ENCODE measurements around the gene PROM1. TPM values are rescaled to one million over a fixed set of nuclear protein-coding genes. Genes with fewer than 3 reads are reported as not detected.

Gene PROM1
- polyA plus RNA-seq, 3 donors from 2014 or later = 0.11 to 0.16 TPM; not detected in 1

DNA sequence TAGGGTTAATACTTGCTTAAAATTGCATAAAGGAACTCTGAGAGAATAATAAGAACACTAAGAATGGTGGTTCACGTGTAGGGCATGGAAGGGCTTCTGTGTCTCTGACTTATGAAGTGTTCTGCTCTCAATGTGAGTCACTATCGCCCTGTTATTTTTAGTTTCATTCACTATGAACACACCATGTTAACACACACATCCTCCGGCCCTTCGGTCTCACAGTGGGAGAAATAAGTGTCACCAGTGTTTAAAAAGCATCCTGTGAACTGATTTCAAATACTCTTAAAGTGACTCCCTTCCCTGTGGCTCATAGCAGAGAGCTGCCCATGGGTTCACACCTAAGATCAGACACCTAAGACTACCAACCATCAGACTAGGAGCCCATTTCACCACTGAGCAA, 87.0 kb downstream of the PROM1 start:
- Mint-ChIP-seq H3K27ac (peak overlapping the region; percentile 31 to 81 (median 64)), H3K27me3 (ENCODE audit: low read depth in 3 of 3) (peaks cover 0 to 9% (median 3%) of the 10 kb centered on the region in 3 donors), H3K36me3 (no peaks in the 10 kb centered on the region)

DNA sequence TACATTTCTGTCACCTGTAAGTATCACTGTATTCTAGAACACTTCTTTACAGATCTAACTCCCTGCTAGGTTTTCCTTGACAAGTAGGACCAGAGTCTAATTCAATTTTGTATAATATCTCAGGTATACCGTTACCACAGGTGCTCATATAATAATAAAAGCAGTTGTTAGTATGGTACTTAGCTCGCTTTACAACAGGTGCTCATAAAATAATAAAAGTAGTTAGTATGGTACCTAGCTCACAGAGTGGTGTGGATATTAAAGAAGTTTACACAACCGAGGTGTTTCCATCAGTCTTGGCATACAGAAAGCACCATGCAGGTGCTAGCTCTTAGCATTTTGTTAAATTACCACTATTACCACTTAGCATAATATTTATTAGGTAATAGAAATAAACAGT, 88.0 kb downstream of the PROM1 start:
- Mint-ChIP-seq H3K4me1 (peaks cover 11 to 27% of the 10 kb centered on the region in 2 donors), H3K27ac (no peak overlapping the region), H3K4me3 (no peak overlapping the region), H3K9me3 (no peaks in the 10 kb centered on the region), H3K36me3 (no peaks in the 10 kb centered on the region), H3K27me3 (ENCODE audit: low read depth in 3 of 3) (peaks cover 3 to 9% (median 4%) of the 10 kb centered on the region in 3 donors)
- DNase-seq = no peak

More for the DNA sequence above, 87.0 kb downstream of the PROM1 start:
- peak overlapping the region in 2 of 5 donors; percentile 21 to 28 for H3K4me3 Mint-ChIP-seq
- peak; percentile 39 to 53 (median 51) for DNase-seq
- H3K9me3 Mint-ChIP-seq = no peaks in the 10 kb centered on the region
- H3K4me1 Mint-ChIP-seq = peaks cover 9 to 18% of the 10 kb centered on the region in 2 donors

DNA sequence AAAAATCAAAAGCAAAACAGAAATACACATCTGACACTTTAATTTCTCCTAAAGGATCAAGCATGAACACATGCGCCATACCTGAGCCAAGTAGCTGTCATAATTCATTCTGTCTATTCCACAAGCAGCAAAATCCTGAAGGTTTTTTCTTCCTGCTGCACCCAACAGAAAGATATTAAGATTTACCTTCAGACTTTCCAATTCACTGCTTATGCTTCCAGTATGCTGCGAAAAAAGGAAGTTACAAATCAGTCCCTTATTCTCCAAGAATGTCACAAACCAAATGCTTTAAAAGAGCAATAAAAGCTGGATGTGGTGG, 91.7 kb downstream of the PROM1 start:
- Mint-ChIP-seq H3K27me3 (ENCODE audit: low read depth in 3 of 3) (peaks cover 2 to 9% (median 8%) of the 10 kb centered on the region in 3 donors), H3K9me3 (no peaks in the 10 kb centered on the region), H3K36me3 (no peaks in the 10 kb centered on the region), H3K4me1 (peaks cover 34 to 53% of the 10 kb centered on the region in 2 donors), H3K4me3 (peak overlapping the region in 1 of 5 donors; percentile 11), H3K27ac (no peak overlapping the region)
- no peak for DNase-seq

DNA sequence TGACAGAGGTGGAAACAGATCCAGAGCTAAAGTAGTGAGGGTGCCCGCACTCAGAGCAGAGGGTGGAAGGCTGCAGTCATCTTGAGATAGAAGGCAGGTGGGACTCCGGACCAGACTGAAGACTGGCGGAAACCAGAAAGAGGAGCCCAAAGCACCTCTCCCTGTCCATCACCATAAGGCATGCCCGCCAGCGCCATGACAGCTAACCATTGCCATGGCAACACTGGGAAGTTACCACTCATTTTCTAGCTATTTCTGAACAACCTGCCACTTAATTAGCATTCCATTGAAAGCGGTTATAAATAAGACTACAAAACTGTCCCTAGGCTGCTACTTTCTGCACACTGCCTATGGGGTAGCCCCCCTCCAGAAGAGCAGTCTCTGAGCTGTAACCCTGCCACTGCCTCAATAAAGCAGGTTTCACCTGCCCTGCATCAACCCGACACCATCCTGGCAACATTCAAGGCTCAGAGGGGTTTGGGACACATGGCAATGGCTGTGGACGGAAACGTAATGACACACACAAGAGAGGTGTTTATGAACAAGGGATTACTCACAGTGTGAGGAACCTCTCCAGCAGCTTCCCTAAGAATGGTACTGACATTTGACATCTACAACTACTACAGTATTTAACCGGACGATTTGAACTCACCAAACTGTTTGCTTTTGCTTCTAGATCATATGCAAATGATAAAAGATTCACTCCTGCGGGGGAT, 93.1 kb downstream of the PROM1 start:
- peaks cover 28 to 45% of the 10 kb centered on the region in 2 donors for H3K4me1 Mint-ChIP-seq
- H3K4me3 Mint-ChIP-seq = no peak overlapping the region
- no peak for DNase-seq
- no peak overlapping the region for H3K27ac Mint-ChIP-seq
- peaks cover 2 to 9% (median 8%) of the 10 kb centered on the region in 3 donors for H3K27me3 Mint-ChIP-seq (ENCODE audit: low read depth in 3 of 3)
- H3K9me3 Mint-ChIP-seq = no peaks in the 10 kb centered on the region
- H3K36me3 Mint-ChIP-seq = no peaks in the 10 kb centered on the region

DNA sequence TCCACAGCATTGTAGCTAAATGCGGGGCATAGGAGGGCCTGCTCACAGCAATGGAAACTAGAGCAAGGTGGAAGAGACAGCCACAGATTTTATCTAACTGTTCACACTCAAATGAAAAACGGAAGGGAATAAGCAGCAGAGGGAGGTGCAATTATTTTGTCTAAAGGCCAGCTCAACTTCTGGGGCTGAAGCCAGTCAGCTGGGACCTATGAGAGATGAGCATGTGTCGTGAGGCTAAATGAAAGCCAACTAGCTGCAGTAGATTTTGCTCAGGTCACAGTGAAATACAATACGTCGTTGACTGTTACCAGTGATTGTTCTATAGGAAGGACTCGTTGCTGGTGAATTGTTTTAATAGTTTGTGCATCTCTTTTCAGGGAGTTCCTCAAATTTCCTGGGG, 94.4 kb downstream of the PROM1 start:
- peak overlapping the region in 2 of 5 donors; percentile 2 to 35 for H3K4me3 Mint-ChIP-seq
- peaks cover 2 to 8% (median 8%) of the 10 kb centered on the region in 3 donors for H3K27me3 Mint-ChIP-seq (ENCODE audit: low read depth in 3 of 3)
- H3K9me3 Mint-ChIP-seq = no peaks in the 10 kb centered on the region
- DNase-seq = no peak
- H3K4me1 Mint-ChIP-seq = peaks cover 28 to 40% of the 10 kb centered on the region in 2 donors
- no peaks in the 10 kb centered on the region for H3K36me3 Mint-ChIP-seq
- H3K27ac Mint-ChIP-seq = peak overlapping the region in 1 of 6 donors; percentile 43

DNA sequence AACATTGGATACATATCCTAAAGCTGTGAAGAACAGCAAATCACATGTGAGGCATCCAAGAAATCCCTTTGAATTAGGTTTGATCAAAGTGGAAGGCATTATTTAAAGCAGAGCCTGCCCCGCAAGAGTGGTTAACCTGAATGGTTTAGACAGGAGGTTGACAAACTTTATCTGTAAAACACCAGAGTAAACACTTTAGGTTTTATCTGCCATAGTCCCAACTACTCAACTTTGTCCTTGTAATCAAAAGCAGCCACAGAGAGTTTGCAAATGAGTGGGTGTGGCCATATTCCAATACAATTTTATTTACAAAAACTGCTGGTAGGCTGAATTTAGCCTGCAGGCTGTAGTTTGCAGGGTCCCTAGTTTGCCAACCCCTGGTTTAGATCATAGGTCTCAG, 95.6 kb downstream of the PROM1 start:
- Mint-ChIP-seq H3K27me3 (ENCODE audit: low read depth in 3 of 3) (peaks cover 2 to 10% (median 8%) of the 10 kb centered on the region in 3 donors), H3K4me3 (no peak overlapping the region), H3K4me1 (peaks cover 28 to 40% of the 10 kb centered on the region in 2 donors), H3K36me3 (no peaks in the 10 kb centered on the region), H3K27ac (no peak overlapping the region), H3K9me3 (no peaks in the 10 kb centered on the region)
- DNase-seq = no peak

DNA sequence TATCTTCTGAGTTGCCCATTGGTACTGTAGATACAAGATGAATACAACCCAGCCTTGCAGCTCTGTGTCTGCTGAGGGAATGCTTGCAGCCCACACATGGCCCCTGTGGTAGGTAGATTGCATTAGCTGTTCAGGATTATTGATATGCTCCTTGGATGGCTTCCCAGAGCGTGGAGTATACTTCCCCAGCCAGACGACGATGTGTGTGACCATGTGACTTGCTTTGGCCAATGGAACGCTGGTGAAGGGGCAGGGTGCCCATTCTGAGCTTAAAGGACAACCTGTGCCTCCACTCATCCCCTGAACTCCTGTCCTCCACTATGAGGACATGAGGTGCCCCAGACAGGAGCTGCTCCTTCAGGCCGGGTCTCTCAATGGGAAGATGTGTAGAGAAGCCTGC, 96.9 kb downstream of the PROM1 start:
- no peak for DNase-seq
- Mint-ChIP-seq H3K4me1 (peaks cover 27 to 36% of the 10 kb centered on the region in 2 donors), H3K9me3 (no peaks in the 10 kb centered on the region), H3K27ac (no peak overlapping the region), H3K27me3 (ENCODE audit: low read depth in 3 of 3) (peaks cover 2 to 10% (median 7%) of the 10 kb centered on the region in 3 donors), H3K36me3 (no peaks in the 10 kb centered on the region), H3K4me3 (no peak overlapping the region)

DNA sequence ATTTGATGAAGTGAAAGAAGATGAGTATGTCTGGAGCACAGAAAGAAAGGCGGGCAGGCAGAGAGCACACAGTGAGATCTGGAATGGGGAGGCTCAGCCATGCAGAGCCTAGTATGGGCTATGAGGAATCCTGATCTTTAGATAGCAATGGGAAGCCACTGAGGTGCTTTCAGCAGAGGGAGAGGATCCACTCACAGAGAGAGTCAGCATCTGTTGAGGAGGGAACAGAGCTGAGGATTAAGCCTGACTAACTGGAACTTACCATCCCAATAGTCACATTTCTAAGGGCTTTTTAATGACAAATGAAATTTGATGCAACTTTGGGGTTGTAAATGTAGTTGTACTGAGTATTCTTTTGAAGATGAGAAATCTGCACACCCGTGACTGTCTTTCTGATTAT, 100.2 kb downstream of the PROM1 start:
- H3K4me3 Mint-ChIP-seq = no peak overlapping the region
- peak overlapping the region in 2 of 6 donors; percentile 3 to 8 for H3K27ac Mint-ChIP-seq
- no peaks in the 10 kb centered on the region for H3K36me3 Mint-ChIP-seq
- H3K4me1 Mint-ChIP-seq = peaks cover 10 to 11% of the 10 kb centered on the region in 2 donors
- H3K27me3 Mint-ChIP-seq (ENCODE audit: low read depth in 3 of 3) = peaks cover 0 to 7% (median 4%) of the 10 kb centered on the region in 3 donors
- no peaks in the 10 kb centered on the region for H3K9me3 Mint-ChIP-seq
- DNase-seq = no peak

DNA sequence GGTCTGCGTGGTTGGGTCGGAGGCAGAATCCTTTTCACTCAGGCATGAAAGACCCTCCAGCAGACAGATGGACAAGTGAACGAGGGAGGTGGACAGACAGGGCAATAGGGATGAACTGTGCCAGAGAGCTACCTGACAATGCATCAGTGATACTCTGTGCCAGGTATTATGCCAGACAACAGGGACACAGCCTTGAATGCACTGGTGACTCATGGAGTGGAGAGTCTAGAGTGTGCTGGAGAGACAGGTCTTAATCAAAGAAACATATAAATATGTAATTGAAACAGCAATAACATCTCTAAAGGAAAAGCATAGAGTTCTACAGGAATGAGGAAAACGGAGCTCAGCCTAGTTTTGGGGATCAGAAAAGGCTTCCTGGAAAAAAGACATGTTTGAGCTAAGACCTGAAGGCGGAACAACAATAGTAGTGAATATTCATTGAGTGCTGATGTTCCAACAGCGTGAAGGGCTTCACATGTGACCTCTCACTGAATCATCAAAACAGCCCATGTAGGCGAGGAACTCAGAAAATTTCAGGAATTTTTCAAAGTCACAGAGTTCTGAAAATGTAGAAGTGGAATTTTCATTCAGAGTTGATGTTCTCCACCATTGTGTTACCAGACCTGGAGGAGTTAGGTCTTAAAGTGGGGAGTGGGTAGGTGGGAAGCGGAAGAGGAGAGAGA, 100.8 kb downstream of the PROM1 start:
- H3K27me3 Mint-ChIP-seq (ENCODE audit: low read depth in 3 of 3) = peaks cover 0 to 5% (median 1%) of the 10 kb centered on the region in 3 donors
- DNase-seq = no peak
- H3K4me3 Mint-ChIP-seq = no peak overlapping the region
- H3K9me3 Mint-ChIP-seq = no peaks in the 10 kb centered on the region
- no peaks in the 10 kb centered on the region for H3K36me3 Mint-ChIP-seq
- peaks cover 4 to 5% of the 10 kb centered on the region in 2 donors for H3K4me1 Mint-ChIP-seq
- H3K27ac Mint-ChIP-seq = no peak overlapping the region

DNA sequence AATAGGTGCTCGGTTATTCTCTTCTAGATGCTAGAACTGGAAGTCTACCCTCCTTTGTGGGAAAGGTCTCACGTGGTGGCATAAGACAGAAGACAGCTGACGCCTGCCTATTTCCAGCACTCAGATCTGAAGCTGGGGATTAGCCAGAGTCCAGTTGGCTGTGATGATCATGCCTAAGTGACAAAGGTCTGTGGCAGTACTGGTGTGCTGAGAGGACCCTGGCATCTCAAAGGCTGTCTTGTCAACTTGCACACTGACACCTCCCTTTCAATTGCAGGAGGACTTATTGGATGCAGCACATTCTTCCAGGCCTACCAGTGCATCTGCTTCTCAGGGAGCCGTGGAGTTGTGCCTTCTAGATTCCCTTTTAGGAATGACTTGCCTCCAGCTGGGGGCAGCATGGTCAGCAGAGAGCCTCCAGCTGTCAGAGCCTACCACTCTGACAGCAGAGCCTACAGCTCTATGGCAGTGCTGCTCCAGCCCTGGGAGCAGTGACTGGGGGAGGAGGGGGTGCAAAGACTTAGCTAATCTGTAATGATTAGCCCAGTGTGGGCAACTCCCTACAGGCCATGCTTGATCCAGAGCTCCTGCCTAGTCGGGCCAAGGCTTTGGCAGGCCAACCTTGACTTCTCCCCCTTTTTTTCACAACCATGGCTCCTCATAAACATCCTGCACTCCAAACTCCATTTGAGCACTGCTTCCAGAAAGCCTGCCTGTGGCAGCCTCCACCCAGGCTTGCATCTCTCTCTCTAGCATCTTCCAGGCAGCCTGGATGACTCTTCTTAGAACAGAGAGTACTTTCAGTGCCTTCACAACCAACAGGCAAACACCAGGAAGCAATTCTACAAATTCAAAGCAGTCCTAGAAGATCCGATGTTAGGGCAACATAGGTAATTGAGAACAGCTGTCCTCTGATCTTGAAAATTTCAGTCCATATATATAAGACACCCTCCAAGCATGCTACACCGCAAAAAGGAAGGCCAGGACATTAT, 107.1 kb downstream of the PROM1 start:
- DNase-seq = no peak
- Mint-ChIP-seq H3K36me3 (peaks cover 0 to 5% (median 0%) of the 10 kb centered on the region in 3 donors), H3K27me3 (ENCODE audit: low read depth in 3 of 3) (peaks cover 3 to 6% (median 5%) of the 10 kb centered on the region in 3 donors), H3K4me3 (no peak overlapping the region), H3K9me3 (no peaks in the 10 kb centered on the region), H3K27ac (no peak overlapping the region), H3K4me1 (peaks cover 3 to 9% of the 10 kb centered on the region in 2 donors)

DNA sequence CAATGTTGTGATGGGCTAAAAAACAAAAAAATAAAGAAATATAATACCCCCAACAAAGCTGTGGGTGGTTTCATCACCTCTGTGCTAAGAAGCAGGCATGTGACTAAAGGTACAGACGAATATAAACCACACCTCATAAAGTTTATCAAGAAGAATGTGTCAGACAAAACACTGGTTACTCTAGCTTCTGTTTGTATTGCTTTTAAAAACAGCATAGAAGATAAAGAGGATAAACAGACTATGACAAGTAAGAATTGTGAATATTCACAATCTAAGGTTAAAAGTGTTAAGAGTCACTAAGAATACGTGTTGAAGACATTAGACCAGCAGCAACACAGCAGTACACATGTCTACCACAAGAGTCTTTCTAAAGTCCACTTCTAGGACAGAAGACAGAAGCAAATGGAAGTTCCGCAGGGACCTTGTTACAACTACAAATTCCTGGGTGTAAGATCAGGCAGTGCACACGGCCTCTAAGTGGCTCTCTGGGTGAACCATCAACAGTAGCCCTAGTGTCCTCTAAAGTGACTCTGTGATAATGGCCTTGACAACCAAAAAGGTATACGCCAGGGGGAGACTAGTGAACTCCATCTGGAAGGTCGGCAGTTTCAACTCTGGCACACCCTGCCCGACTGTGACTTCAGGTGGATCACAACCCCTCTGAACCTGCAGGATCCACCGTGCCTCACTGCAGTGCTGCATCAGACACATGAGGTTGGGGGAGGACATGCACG, 112.6 kb downstream of the PROM1 start:
- DNase-seq = peak; percentile 61 to 66 (median 63)
- peak overlapping the region in 5 of 6 donors; percentile 77 to 94 (median 87) for H3K27ac Mint-ChIP-seq

DNA sequence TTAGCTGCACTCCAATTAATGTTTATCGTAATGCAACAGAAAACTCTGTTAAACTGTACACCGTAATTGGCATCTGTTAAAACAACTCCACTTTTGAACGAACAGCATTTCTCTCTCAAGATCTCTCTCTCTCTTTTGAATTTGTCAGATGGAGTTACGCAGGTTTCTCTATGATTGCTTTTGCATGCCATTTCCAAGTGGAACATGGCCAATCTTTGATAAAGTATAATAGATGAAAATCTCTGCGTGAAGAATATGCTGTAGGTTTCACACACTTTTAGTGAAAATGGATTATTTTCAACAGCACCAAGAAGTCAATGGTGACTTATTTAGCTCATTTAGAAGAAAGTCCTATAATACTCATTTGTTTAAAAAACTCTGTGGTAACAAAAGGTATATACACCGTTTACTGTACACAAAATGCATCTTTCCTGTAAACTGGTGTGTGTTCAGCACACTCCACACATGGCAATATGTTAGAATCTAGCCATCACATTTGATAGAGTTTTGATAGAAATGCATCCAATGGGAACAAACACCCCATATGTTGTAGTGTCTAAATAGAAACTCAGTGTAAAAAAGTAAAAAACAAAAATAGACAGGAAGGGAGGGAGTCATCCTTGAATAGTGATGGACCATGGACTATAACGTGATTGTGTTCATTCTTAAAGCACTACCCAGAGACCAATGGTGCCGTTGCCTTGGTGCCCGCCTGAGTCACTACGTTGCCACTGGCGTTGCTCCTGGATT, 115.1 kb downstream of the PROM1 start:
- Mint-ChIP-seq H3K36me3 (peaks cover 0 to 18% (median 4%) of the 10 kb centered on the region in 3 donors), H3K4me1 (peaks cover 29 to 41% of the 10 kb centered on the region in 2 donors), H3K9me3 (no peaks in the 10 kb centered on the region), H3K27ac (peak overlapping the region in 4 of 6 donors; percentile 28 to 67 (median 43)), H3K27me3 (ENCODE audit: low read depth in 3 of 3) (peaks cover 0 to 8% (median 4%) of the 10 kb centered on the region in 3 donors), H3K4me3 (no peak overlapping the region)
- DNase-seq = no peak

More for the DNA sequence above, 112.6 kb downstream of the PROM1 start:
- Mint-ChIP-seq H3K9me3 (no peaks in the 10 kb centered on the region), H3K27me3 (ENCODE audit: low read depth in 3 of 3) (peaks cover 0 to 10% (median 3%) of the 10 kb centered on the region in 3 donors), H3K36me3 (peaks cover 0 to 14% (median 3%) of the 10 kb centered on the region in 3 donors), H3K4me1 (peaks cover 13 to 21% of the 10 kb centered on the region in 2 donors), H3K4me3 (peak overlapping the region in 4 of 5 donors; percentile 12 to 49 (median 18))
